Smooth muscle cell (in vitro differentiated cells): ENCODE results near the gene LRAT. TPM values are rescaled to one million over a fixed set of nuclear protein-coding genes. Genes with fewer than 3 reads are reported as not detected.

Experiments used
- DNase-seq: peaks from one replicate; lab custom pipeline; 2025; ENCODE audit not compliant: unreplicated experiment; lab: John Stamatoyannopoulos, UW
- H2AFZ ChIP-seq: fragments of 200-600 bp; sonication (generic); 2 replicates; pipeline ENCODE4 v1.6.0; 2016; ENCODE audit warnings: antibody characterized with exemption, low read depth, mild to moderate bottlenecking
- H3F3A ChIP-seq: fragments of 200-600 bp; sonication (generic); 2 replicates; pipeline ENCODE4 v1.6.0; 2017; ENCODE audit warnings: antibody characterized with exemption, low read depth
- H3K27ac ChIP-seq: fragments of 200-600 bp; sonication (generic); 2 replicates; pipeline ENCODE4 v1.5.1; 2016; ENCODE audit warnings: low read depth, mild to moderate bottlenecking
- H3K27me3 ChIP-seq: fragments of 200-600 bp; sonication (generic); 2 replicates; pipeline ENCODE4 v1.6.1; 2016; ENCODE audit warnings: low read depth, mild to moderate bottlenecking
- H3K36me3 ChIP-seq: fragments of 200-600 bp; sonication (generic); 2 replicates; pipeline ENCODE4 v1.5.1; 2016; ENCODE audit warnings: low read depth
- H3K4me1 ChIP-seq: fragments of 200-600 bp; sonication (generic); 2 replicates; pipeline ENCODE4 v1.5.1; 2016; ENCODE audit warnings: low read depth
- H3K4me2 ChIP-seq: fragments of 200-600 bp; sonication (generic); 2 replicates; pipeline ENCODE4 v1.6.0; 2016; ENCODE audit warnings: mild to moderate bottlenecking
- H3K4me3 ChIP-seq: fragments of 200-600 bp; sonication (generic); 2 replicates; pipeline ENCODE4 v1.5.1; 2016; ENCODE audit warnings: mild to moderate bottlenecking
- H3K79me2 ChIP-seq: fragments of 200-600 bp; sonication (generic); 2 replicates; pipeline ENCODE4 v1.6.0; 2016; ENCODE audit warnings: low read depth, mild to moderate bottlenecking
- H3K9ac ChIP-seq: fragments of 200-600 bp; sonication (generic); 2 replicates; pipeline ENCODE4 v1.6.0; 2016; ENCODE audit warnings: low read depth
- H3K9me3 ChIP-seq: fragments of 200-600 bp; sonication (generic); replicated peaks from 2 replicates; pipeline ENCODE4 v1.5.1; 2016; ENCODE audit warnings: low read depth
- H4K20me1 ChIP-seq: fragments of 200-600 bp; sonication (generic); 2 replicates; pipeline ENCODE4 v1.6.0; 2016; ENCODE audit warnings: low read depth
- WGBS: methylation state at CpG from one replicate; pipeline ENCODE4 v1.1.7; 2016; ENCODE audit warnings: low lambda C conversion rate; 5-methylcytosine and 5-hydroxymethylcytosine counted together
- polyA plus RNA-seq: library from polyadenylated mRNA; unstranded; fragments of >200 nt; fragmentation: Nextera tagmentation; extraction: Ambion mirVana; gene quantifications from 2 replicates; pipeline ENCODE4 v1.2.1, GENCODE V29; 2016
- total RNA-seq: library from RNA; depleted of rRNA; stranded (reverse); fragments of >200 nt; gene quantifications from 2 replicates; pipeline ENCODE4 v1.2.3, GENCODE V29; 2014
- TF ChIP-seq, protein P1 (sequence below): fragments of 200-600 bp; sonication (generic); IDR thresholded peaks from 2 replicates; pipeline ENCODE4 v1.5.1; 2017; ENCODE audit warnings: borderline replicate concordance, mild to moderate bottlenecking, antibody characterized with exemption; ENCODE audit not compliant: insufficient read depth, poor library complexity, severe bottlenecking

Gene LRAT
- total and polyA plus RNA-seq, 2 experiments from 2014 or later: 0.93 to 2.9 TPM

DNA sequence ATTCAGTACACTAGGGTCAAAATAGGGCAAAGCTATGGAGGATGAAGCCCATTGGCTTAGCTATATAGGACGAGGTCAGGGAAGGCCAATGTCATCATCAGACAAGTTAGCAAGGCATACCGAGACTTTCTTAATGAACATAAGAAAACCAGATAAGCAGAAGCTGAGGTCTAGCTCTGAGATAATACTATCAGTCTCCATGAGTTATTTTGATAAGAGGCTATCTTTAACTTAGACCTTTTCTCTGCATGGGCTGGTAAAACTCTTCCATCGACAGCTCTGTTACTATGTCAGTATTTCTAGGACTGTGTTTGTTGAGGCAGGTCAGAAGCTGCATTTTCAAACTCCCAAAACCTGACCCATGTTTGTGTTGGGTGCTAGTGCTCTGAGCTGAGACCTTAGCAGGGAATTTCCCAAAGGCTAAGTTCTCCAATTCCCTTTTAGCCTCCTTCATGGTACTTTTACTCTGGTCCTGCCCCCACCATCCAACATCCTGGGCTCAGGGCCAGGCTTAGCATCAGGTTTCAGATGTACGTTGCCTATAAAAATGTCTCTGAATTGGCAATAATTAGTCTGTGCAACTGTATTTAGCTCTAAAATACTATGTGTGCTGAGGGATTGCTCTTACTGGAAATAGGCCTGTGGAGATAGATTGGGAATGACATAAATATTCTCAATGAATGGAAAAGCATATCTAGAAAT, 29.3 kb upstream of the LRAT start:
- Histone ChIP-seq H2AFZ (no peak overlapping the region), H3K79me2 (no peaks in the 10 kb centered on the region), H4K20me1 (no peaks in the 10 kb centered on the region), H3F3A (no peaks in the 10 kb centered on the region), H3K27me3 (no peaks in the 10 kb centered on the region), H3K4me1 (no peaks in the 10 kb centered on the region), H3K9ac (no peak overlapping the region), H3K4me2 (no peak overlapping the region), H3K36me3 (no peaks in the 10 kb centered on the region), H3K27ac (no peak overlapping the region), H3K9me3 (no peaks in the 10 kb centered on the region), H3K4me3 (no peak overlapping the region)
- no peak for DNase-seq
- TF ChIP-seq, protein P1, sequence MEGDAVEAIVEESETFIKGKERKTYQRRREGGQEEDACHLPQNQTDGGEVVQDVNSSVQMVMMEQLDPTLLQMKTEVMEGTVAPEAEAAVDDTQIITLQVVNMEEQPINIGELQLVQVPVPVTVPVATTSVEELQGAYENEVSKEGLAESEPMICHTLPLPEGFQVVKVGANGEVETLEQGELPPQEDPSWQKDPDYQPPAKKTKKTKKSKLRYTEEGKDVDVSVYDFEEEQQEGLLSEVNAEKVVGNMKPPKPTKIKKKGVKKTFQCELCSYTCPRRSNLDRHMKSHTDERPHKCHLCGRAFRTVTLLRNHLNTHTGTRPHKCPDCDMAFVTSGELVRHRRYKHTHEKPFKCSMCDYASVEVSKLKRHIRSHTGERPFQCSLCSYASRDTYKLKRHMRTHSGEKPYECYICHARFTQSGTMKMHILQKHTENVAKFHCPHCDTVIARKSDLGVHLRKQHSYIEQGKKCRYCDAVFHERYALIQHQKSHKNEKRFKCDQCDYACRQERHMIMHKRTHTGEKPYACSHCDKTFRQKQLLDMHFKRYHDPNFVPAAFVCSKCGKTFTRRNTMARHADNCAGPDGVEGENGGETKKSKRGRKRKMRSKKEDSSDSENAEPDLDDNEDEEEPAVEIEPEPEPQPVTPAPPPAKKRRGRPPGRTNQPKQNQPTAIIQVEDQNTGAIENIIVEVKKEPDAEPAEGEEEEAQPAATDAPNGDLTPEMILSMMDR: no peak
- WGBS: 33% methylated on average over 4 of the region's 4 CpGs

DNA sequence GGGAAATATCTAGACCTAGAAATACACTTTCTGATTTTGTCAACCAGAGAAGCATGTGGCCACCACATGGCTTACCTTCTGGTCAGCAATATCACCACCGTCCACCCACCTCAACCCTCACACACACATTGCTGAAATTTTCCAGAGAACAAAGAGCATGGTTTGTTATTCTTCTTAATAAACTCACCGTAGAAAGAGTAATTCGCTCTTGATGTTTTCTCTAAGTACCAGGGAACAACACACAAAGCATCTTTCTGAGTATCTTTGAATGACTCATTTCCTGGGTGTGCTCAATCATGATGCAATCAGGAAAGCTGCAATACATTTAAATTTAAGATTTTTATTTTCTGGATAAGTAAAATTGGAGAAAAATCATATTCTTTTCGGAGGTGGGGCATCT, 24.7 kb upstream of the LRAT start:
- TF ChIP-seq, protein P1: no peak
- H3K9ac ChIP-seq: no peak overlapping the region
- no peaks in the 10 kb centered on the region for H3K36me3 ChIP-seq
- H3K4me2 ChIP-seq: no peak overlapping the region
- H3K4me3 ChIP-seq: no peak overlapping the region
- H3K9me3 ChIP-seq: no peaks in the 10 kb centered on the region
- no peaks in the 10 kb centered on the region for H3K4me1 ChIP-seq
- no peaks in the 10 kb centered on the region for H3F3A ChIP-seq
- no peaks in the 10 kb centered on the region for H3K27me3 ChIP-seq
- H3K27ac ChIP-seq: no peak overlapping the region
- no peaks in the 10 kb centered on the region for H4K20me1 ChIP-seq
- 73% methylated on average over 4 of the region's 4 CpGs for WGBS
- H2AFZ ChIP-seq: no peak overlapping the region
- H3K79me2 ChIP-seq: no peaks in the 10 kb centered on the region
- no peak for DNase-seq

DNA sequence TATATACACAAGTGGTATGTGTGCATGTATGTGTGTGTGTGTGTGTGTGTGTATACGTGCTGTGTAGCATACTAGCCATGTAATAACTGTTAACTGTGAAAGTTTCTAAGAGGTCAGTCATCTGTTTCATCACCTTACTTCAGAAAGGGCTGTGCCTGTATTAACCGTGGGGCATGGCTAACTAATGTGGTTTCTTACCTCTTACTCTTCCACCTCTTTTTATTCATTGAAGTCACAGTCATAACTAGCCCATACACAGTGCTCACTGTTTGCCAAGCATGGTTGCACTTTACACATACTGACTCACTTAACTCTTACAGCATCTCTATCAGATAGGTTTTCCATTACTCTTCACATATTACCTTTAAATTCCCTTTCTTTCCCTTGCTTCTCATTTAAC, 23.7 kb upstream of the LRAT start:
- no peak for DNase-seq
- Histone ChIP-seq H3K4me2 (no peak overlapping the region), H3K79me2 (no peaks in the 10 kb centered on the region), H3F3A (no peaks in the 10 kb centered on the region), H3K27me3 (no peaks in the 10 kb centered on the region), H3K36me3 (no peaks in the 10 kb centered on the region), H3K9ac (no peak overlapping the region), H2AFZ (no peak overlapping the region), H3K4me3 (no peak overlapping the region), H3K27ac (no peak overlapping the region), H3K9me3 (no peaks in the 10 kb centered on the region), H4K20me1 (no peaks in the 10 kb centered on the region), H3K4me1 (no peaks in the 10 kb centered on the region)
- 70% methylated on average over 2 of the region's 2 CpGs for WGBS
- TF ChIP-seq, protein P1: no peak
